Measurements from ENCODE around the gene ILKAP.

ILKAP gene

GRCh38 chr2:238203094-238203972 lies at the start of gene ILKAP:
TSS of gene ILKAP (minus strand) at chr2:238203695. CDS start at chr2:238203553, 142 bp downstream.
- peak; percentile 79 for DNase-seq

GRCh38 chr2:238252766-238253630 lies 49.5 kb upstream of the ILKAP start:
- no peak for DNase-seq

- DNase-seq, result no peak
Observed at GRCh38 chr2:238251986-238252385, 48.5 kb upstream of the ILKAP start.

- DNase-seq, result no peak
Observed at GRCh38 chr2:238251331-238251730, 47.8 kb upstream of the ILKAP start.

- no peak for DNase-seq
Observed at GRCh38 chr2:238250896-238251295, 47.4 kb upstream of the ILKAP start.

- no peak for DNase-seq
Observed at GRCh38 chr2:238247841-238248453, 44.5 kb upstream of the ILKAP start.

GRCh38 chr2:238247002-238247822 lies 43.7 kb upstream of the ILKAP start:
- no peak for DNase-seq

- DNase-seq, result no peak
Observed at GRCh38 chr2:238244151-238244550, 40.7 kb upstream of the ILKAP start.

GRCh38 chr2:238243496-238244076 lies 40.1 kb upstream of the ILKAP start:
- no peak for DNase-seq

- DNase-seq, result peak; percentile 76
Observed at GRCh38 chr2:238242731-238243495, 39.4 kb upstream of the ILKAP start.

GRCh38 chr2:238241970-238242369 lies 38.5 kb upstream of the ILKAP start:
- DNase-seq, result no peak

- DNase-seq, result peak; percentile 88
Observed at GRCh38 chr2:238240757-238241711, 37.5 kb upstream of the ILKAP start.

GRCh38 chr2:238239863-238240756 lies 36.6 kb upstream of the ILKAP start, which contains the start of gene HES6:
TSS of gene HES6 (minus strand) at chr2:238240038. CDS start at chr2:238239905, 133 bp downstream.
- DNase-seq, result peak; percentile 90

GRCh38 chr2:238239543-238239862 lies 36.0 kb upstream of the ILKAP start:
- DNase-seq, result no peak

GRCh38 chr2:238238766-238239542 lies 35.5 kb upstream of the ILKAP start:
- DNase-seq, result peak; percentile 21

- peak; percentile 19 for DNase-seq
Observed at GRCh38 chr2:238238311-238238765, 34.8 kb upstream of the ILKAP start.

- DNase-seq, result no peak
Observed at GRCh38 chr2:238237431-238238135, 34.1 kb upstream of the ILKAP start.

All from NCI-H1105 treated with DMSO at 0.1 percent for 48 hours (cell line).